K562 (cell line): ENCODE measurements around the gene SEMA5A. TPM values are rescaled to one million over a fixed set of nuclear protein-coding genes. Genes with fewer than 3 reads are reported as not detected.

Experiments used
- ATAC-seq: fragments of 200-7000 bp; cut with Tn5 transposase; 3 replicates; pipeline ENCODE4 v1.9.1; 2020; ENCODE audit warnings: moderate library complexity
- BruUV-seq: library from RNA; stranded (reverse); fragments of 400-500 nt; replicated peaks from 2 replicates; lab custom pipeline; 2021; lab: Mats Ljungman, UMichigan
- CTCF ChIA-PET: fragments of 300-600 bp; formaldehyde crosslinking; extraction: SDS; loops from one replicate; lab custom pipeline; 2021; ENCODE audit warnings: low intra/inter-chr PET ratio; lab: Yijun Ruan, JAX
- POLR2A ChIA-PET: fragments of 300-600, 350-650 bp; sonication (Branson Sonifier 250); formaldehyde crosslinking; extraction: SDS; loops from one replicate; lab custom pipeline; 2021; ENCODE audit warnings: antibody characterized with exemption, inconsistent platforms; lab: Yijun Ruan, JAX
- DNase-seq, 4 experiments: peaks; one replicate each; pipeline versions ENCODE4 v3.0.0 to v3.0.0-alpha.2; 2011 to 2018; ENCODE audit warnings: low spot score in 3 of 4, mixed read lengths in 3 of 4; ENCODE audit errors: extremely low read depth in 1 of 4
- FAIRE-seq: peaks from 2 replicates; lab custom pipeline; 2011; peaks lifted over from hg19 to GRCh38; lab: Jason Lieb, UNC
- H2AFZ ChIP-seq: 2 replicates; pipeline ENCODE4 v1.6.0; 2011; ENCODE audit warnings: low read depth, low read length, control low read depth, inconsistent platforms
- H3K27ac ChIP-seq: fragments of 200-600 bp; 3 replicates; pipeline ENCODE4 v1.8.0; 2011; ENCODE audit warnings: low read depth, mild to moderate bottlenecking, control low read depth, inconsistent platforms, low read length, moderate library complexity, mixed read lengths; ENCODE audit errors: extremely low read depth
- H3K27me3 ChIP-seq, 2 experiments: fragments of 300-600 bp in 1 of 2; 2 replicates in 1 of 2; 3 replicates in 1 of 2; pipeline versions ENCODE4 v1.6.0 to v1.8.0; 2011; ENCODE audit warnings: inconsistent platforms in 2 of 2, low read length in 2 of 2, mild to moderate bottlenecking in 1 of 2, mixed read lengths in 1 of 2, moderate library complexity in 1 of 2; ENCODE audit not compliant: control insufficient read depth in 2 of 2, insufficient read depth in 2 of 2
- H3K36me3 ChIP-seq: fragments of 300-600 bp; 3 replicates; pipeline ENCODE4 v1.8.0; 2011; ENCODE audit warnings: mild to moderate bottlenecking, low read length, inconsistent platforms; ENCODE audit not compliant: control insufficient read depth, insufficient read depth
- H3K4me1 ChIP-seq, 2 experiments: fragments of 200-600 bp in 1 of 2; replicated peaks in 1 of 2; 2 replicates in 1 of 2; 3 replicates in 1 of 2; pipeline versions ENCODE4 v1.5.1 to v1.8.0; 2011; ENCODE audit warnings: inconsistent platforms in 2 of 2, low read length in 2 of 2, mild to moderate bottlenecking in 1 of 2, mixed read lengths in 1 of 2, moderate library complexity in 1 of 2; ENCODE audit not compliant: control insufficient read depth in 2 of 2, insufficient read depth in 2 of 2
- H3K4me2 ChIP-seq: 2 replicates; pipeline ENCODE4 v1.6.1; 2011; ENCODE audit warnings: low read length, control low read depth, inconsistent platforms, mixed read lengths; ENCODE audit not compliant: insufficient read depth
- H3K4me3 ChIP-seq: fragments of 200-600 bp; sonication (generic), shearing (Covaris generic); 2 replicates; pipeline ENCODE4 v1.5.1; 2016; ENCODE audit warnings: control low read depth, inconsistent platforms
- H3K79me2 ChIP-seq: fragments of 200-600 bp; 3 replicates; pipeline ENCODE4 v1.8.0; 2011; ENCODE audit warnings: low read length, inconsistent platforms; ENCODE audit not compliant: control insufficient read depth, insufficient read depth
- H3K9ac ChIP-seq, 2 experiments: 2 replicates each; pipeline versions ENCODE4 v1.6.0 to v1.6.1; 2011; ENCODE audit warnings: low read depth in 2 of 2, low read length in 2 of 2, control low read depth in 1 of 2, inconsistent platforms in 1 of 2, mild to moderate bottlenecking in 1 of 2, mixed read lengths in 1 of 2; ENCODE audit not compliant: insufficient read depth in 1 of 2
- H3K9me1 ChIP-seq: one replicate; pipeline ENCODE4 v1.6.0; 2011; ENCODE audit warnings: inconsistent platforms, mild to moderate bottlenecking, low read length, moderate library complexity; ENCODE audit not compliant: control insufficient read depth, insufficient read depth
- H3K9me3 ChIP-seq: replicated peaks from 2 replicates; pipeline ENCODE4 v1.5.1; 2011; ENCODE audit warnings: low read depth, low read length, inconsistent platforms; ENCODE audit not compliant: control insufficient read depth, insufficient read depth
- H4K20me1 ChIP-seq: replicated peaks from 2 replicates; pipeline ENCODE4 v1.6.1; 2011; ENCODE audit warnings: low read length, inconsistent platforms, mixed read lengths; ENCODE audit not compliant: control insufficient read depth, insufficient read depth
- ARID3B ChIP-seq: fragments of 250-450 bp; sonication (Bioruptor Pico); IDR thresholded peaks from 2 replicates; pipeline ENCODE4 v1.4.0; 2020; ENCODE audit warnings: borderline replicate concordance
- DEAF1 ChIP-seq: fragments of 450-650 bp; formaldehyde crosslinking; IDR thresholded peaks from 2 replicates; pipeline ENCODE4 v1.4.0; 2020; ENCODE audit warnings: mild to moderate bottlenecking, moderate library complexity
- ETV5 ChIP-seq: sonication (generic); formaldehyde crosslinking; IDR thresholded peaks from 2 replicates; pipeline ENCODE4 v1.4.0; 2020; ENCODE audit warnings: low read depth, mild to moderate bottlenecking, missing genetic modification reagents
- MLX ChIP-seq, 2 experiments: fragments of 450-650 bp in 1 of 2; sonication (generic) in 1 of 2; formaldehyde crosslinking; conservative IDR thresholded peaks; 2 replicates each; pipeline versions ENCODE4 v1.4.0 to v1.8.1; 2020 to 2022; ENCODE audit warnings: mild to moderate bottlenecking in 1 of 2, missing genetic modification reagents in 1 of 2
- RHOXF2B ChIP-seq: fragments of 250-450 bp; sonication (Bioruptor Pico); conservative IDR thresholded peaks from 2 replicates; pipeline ENCODE4 v1.5.1; 2021
- SRF ChIP-seq, 2 experiments: fragments of 250-450, 450-650 bp in 1 of 2; sonication (Bioruptor Pico) in 1 of 2; sonication (generic) in 1 of 2; formaldehyde crosslinking; IDR thresholded peaks; 2 replicates each; pipeline versions ENCODE4 v1.5.0 to v1.5.1; 2020 to 2022; ENCODE audit warnings: mild to moderate bottlenecking in 1 of 2, missing genetic modification reagents in 1 of 2
- TCFL5 ChIP-seq: fragments of 250-450 bp; sonication (Bioruptor Pico); conservative IDR thresholded peaks from 2 replicates; pipeline ENCODE4 v1.6.1; 2021; ENCODE audit warnings: mild to moderate bottlenecking, moderate library complexity, matching md5 sums
- ZBTB8A ChIP-seq: fragments of 450-650 bp; IDR thresholded peaks from 2 replicates; pipeline ENCODE4 v1.6.1; 2018; ENCODE audit warnings: mild to moderate bottlenecking, moderate library complexity; ENCODE audit not compliant: partially characterized antibody
- ZNF140 ChIP-seq: fragments of 250-450 bp; sonication (Bioruptor Pico); IDR thresholded peaks from 2 replicates; pipeline ENCODE4 v1.8.0; 2021; ENCODE audit warnings: moderate library complexity, mild to moderate bottlenecking, inconsistent platforms
- ZNF174 ChIP-seq: fragments of 250-450 bp; sonication (Bioruptor Pico); IDR thresholded peaks from 2 replicates; pipeline ENCODE4 v1.4.0; 2020; ENCODE audit warnings: mild to moderate bottlenecking
- ZNF785 ChIP-seq: fragments of 250-450 bp; sonication (Bioruptor Pico); IDR thresholded peaks from 2 replicates; pipeline ENCODE4 v1.4.0; 2020; ENCODE audit warnings: mild to moderate bottlenecking
- WGBS: fragments of 100-300 bp; shearing (Covaris generic); methylation state at CpG from one replicate; pipeline ENCODE4 v1.1.6; 2016; ENCODE audit warnings: low coverage, mixed read lengths; ENCODE audit not compliant: insufficient coverage; ENCODE audit errors: missing lambda C conversion rate; 5-methylcytosine and 5-hydroxymethylcytosine counted together
- in situ Hi-C: fragments of 300-500 bp; cut with MboI; formaldehyde crosslinking; loops from 4 replicates; pipeline ENCODE4 v1.15.0; 2018; ENCODE audit warnings: inconsistent platforms, mixed read lengths
- intact Hi-C: fragments of 100-400 bp; cut with micrococcal nuclease; formaldehyde crosslinking; loops from 2 replicates; pipeline ENCODE4 v1.14.2; 2022
- polyA plus RNA-seq, 8 experiments: library from polyadenylated mRNA; depleted of rRNA in 4 of 8; stranded (reverse) in 5 of 8; unstranded in 3 of 8; fragments of >200 nt; fragmentation: Nextera tagmentation in 2 of 8; fragmentation: Illumina TruSeq in 1 of 8; extraction: Ambion mirVana in 2 of 8; extraction: Trizol in 1 of 8; gene quantifications; 2 replicates each; pipeline versions ENCODE4 v1.2.1 to v1.2.3, GENCODE V29; 2011 to 2014; ENCODE audit warnings: inconsistent platforms in 1 of 8, missing spikeins in 1 of 8
- total RNA-seq, 7 experiments: library from RNA; depleted of rRNA in 6 of 7; stranded (reverse); fragments of >200 nt in 6 of 7; fragmentation: Illumina TruSeq in 2 of 7; extraction: Trizol in 2 of 7; gene quantifications; 2 replicates each; pipeline versions ENCODE4 v1.2.1 to v1.2.3, GENCODE V29; 2011 to 2021; ENCODE audit warnings: low replicate concordance in 1 of 7

The SEMA5A gene
- total and polyA plus RNA-seq, 9 of the 15 experiments (the other 6 are each of a cell fraction or from before 2014, with no cell fraction given), result 0.02 TPM; not detected in 8

GRCh38 chr5:9495121-9495520 is 50.8 kb downstream of the SEMA5A start:
- TF ChIP-seq ARID3B (CRISPR knock-in tag) (no peak), ZBTB8A (no peak), DEAF1 (CRISPR knock-in tag) (no peak), ETV5 (no peak), MLX (CRISPR knock-in tag; conservative IDR thresholded peaks at IDR 0.05) (no peak), TCFL5 (CRISPR knock-in tag) (no peak), ZNF140 (CRISPR knock-in tag) (no peak), RHOXF2B (no peak), ZNF785 (no peak), ZNF174 (CRISPR knock-in tag) (no peak), SRF (CRISPR knock-in tag; IDR thresholded peaks at IDR 0.05) (no peak)
- H3K9me1 ChIP-seq, result no peaks in the 10 kb centered on the region
- CTCF ChIA-PET, result no interaction called here
- no peak overlapping the region for H3K4me2 ChIP-seq
- H4K20me1 ChIP-seq, result no peaks in the 10 kb centered on the region
- no peak overlapping the region for H2AFZ ChIP-seq
- ATAC-seq (no peak), FAIRE-seq (no peak), DNase-seq (no peak)
- BruUV-seq, result no TSS peak
- H3K27ac ChIP-seq, result no peak overlapping the region
- WGBS, result 0% methylated on average over 4 of the region's 4 CpGs
- H3K9ac ChIP-seq, result no peak overlapping the region
- H3K27me3 ChIP-seq, result no peaks in the 10 kb centered on the region
- no peaks in the 10 kb centered on the region for H3K79me2 ChIP-seq
- POLR2A ChIA-PET, result no interaction called here
- H3K4me1 ChIP-seq, result no peaks in the 10 kb centered on the region
- in situ Hi-C loops, result no loop called here
- no peaks in the 10 kb centered on the region for H3K36me3 ChIP-seq
- intact Hi-C loops, result no loop called here
- H3K4me3 ChIP-seq, result no peak overlapping the region
- H3K9me3 ChIP-seq, result no peaks in the 10 kb centered on the region
